B cell (primary cell): ENCODE measurements around the gene C10orf90. TPM values are rescaled to one million over a fixed set of nuclear protein-coding genes. Genes with fewer than 3 reads are reported as not detected.

Source experiments
- ATAC-seq: fragments of 200-7000 bp; cut with Tn5 transposase; one replicate; pipeline ENCODE4 v1.10.0; 2021; ENCODE audit warnings: low read depth, mild to moderate bottlenecking, moderate number of reproducible peaks, moderate library complexity
- CTCF ChIA-PET: fragments of 350-600 bp; sonication (Branson Sonifier 250); formaldehyde crosslinking; loops from one replicate; lab custom pipeline; 2021; ENCODE audit warnings: antibody characterized with exemption, inconsistent platforms; lab: Charles Lee
- POLR2A ChIA-PET: fragments of 350-600 bp; sonication (Branson Sonifier 250); formaldehyde crosslinking; loops from one replicate; lab custom pipeline; 2021; ENCODE audit warnings: antibody characterized with exemption; lab: Charles Lee
- DNase-seq: peaks from one replicate; pipeline ENCODE4 v3.0.0; 2013
- H2AFZ ChIP-seq: 2 replicates; pipeline ENCODE4 v1.6.1; 2012; ENCODE audit warnings: mild to moderate bottlenecking, low read depth, low read length; ENCODE audit not compliant: insufficient read depth, poor library complexity, severe bottlenecking
- H3K27ac ChIP-seq, 2 donors: 1 replicate in 1 of 2; 2 replicates in 1 of 2; pipeline ENCODE4 v1.5.1; 2012 to 2013; ENCODE audit warnings: low read length in 2 of 2, mild to moderate bottlenecking in 2 of 2, moderate library complexity in 1 of 2
- H3K27me3 ChIP-seq, 4 experiments: fragments of 200-600 bp in 1 of 4; sonication (generic) in 1 of 4; replicated peaks in 1 of 4; 1 replicate in 2 of 4; 2 replicates in 2 of 4; pipeline versions ENCODE4 v1.6.1 to v1.7.0; 2013 to 2016; ENCODE audit warnings: low read length in 3 of 4, mild to moderate bottlenecking in 2 of 4, mixed read lengths in 1 of 4, moderate library complexity in 1 of 4; ENCODE audit not compliant: insufficient read depth in 4 of 4, control insufficient read depth in 3 of 4; ENCODE audit errors: control extremely low read depth in 1 of 4
- H3K36me3 ChIP-seq, 2 experiments: replicated peaks in 1 of 2; 1 replicate in 1 of 2; 2 replicates in 1 of 2; pipeline versions ENCODE4 v1.6.1 to v1.7.1; 2013; ENCODE audit warnings: low read length in 1 of 2; ENCODE audit not compliant: insufficient read depth in 2 of 2, control insufficient read depth in 1 of 2; ENCODE audit errors: control extremely low read depth in 1 of 2, extremely low read depth in 1 of 2
- H3K4me1 ChIP-seq, 2 donors: fragments of 200-600 bp in 1 of 2; sonication (generic) in 1 of 2; 1 replicate in 1 of 2; 2 replicates in 1 of 2; pipeline versions ENCODE4 v1.5.1 to v1.6.1; 2013 to 2017; ENCODE audit warnings: low read length in 2 of 2; ENCODE audit not compliant: control insufficient read depth in 2 of 2, insufficient read depth in 2 of 2
- H3K4me2 ChIP-seq: replicated peaks from 2 replicates; pipeline ENCODE3; 2012; ENCODE audit warnings: mild to moderate bottlenecking, low read depth, low read length; ENCODE audit not compliant: poor library complexity, severe bottlenecking
- H3K4me3 ChIP-seq, 5 experiments: fragments of 200-600 bp in 1 of 5; sonication (generic) in 1 of 5; 1 replicate in 3 of 5; 2 replicates in 2 of 5; pipeline versions ENCODE4 v1.5.1 to v1.7.0; 2011 to 2016; ENCODE audit warnings: low read length in 4 of 5, mild to moderate bottlenecking in 4 of 5, low read depth in 2 of 5, control low read depth in 1 of 5, moderate library complexity in 1 of 5; ENCODE audit not compliant: insufficient read depth in 1 of 5; ENCODE audit errors: control extremely low read depth in 1 of 5, extremely low read depth in 1 of 5
- H3K79me2 ChIP-seq: fragments of 200-600 bp; sonication (generic); one replicate; pipeline ENCODE4 v1.6.0; 2016; ENCODE audit warnings: low read length; ENCODE audit not compliant: control insufficient read depth, insufficient read depth
- H3K9ac ChIP-seq: fragments of 200-600 bp; sonication (generic); 2 replicates; pipeline ENCODE4 v1.6.1; 2017; ENCODE audit warnings: mild to moderate bottlenecking, low read length, moderate library complexity
- H3K9me3 ChIP-seq, 3 donors: one replicate each; pipeline versions ENCODE4 v1.6.1 to v1.7.1; 2013; ENCODE audit warnings: low read length in 2 of 3; ENCODE audit not compliant: control insufficient read depth in 2 of 3, insufficient read depth in 1 of 3; ENCODE audit errors: control extremely low read depth in 1 of 3
- H4K20me1 ChIP-seq: 2 replicates; pipeline ENCODE4 v1.6.0; 2012; ENCODE audit warnings: mild to moderate bottlenecking, low read length; ENCODE audit not compliant: insufficient read depth, control insufficient read depth, poor library complexity, severe bottlenecking
- H3K27ac Mint-ChIP-seq: one replicate; pipeline ENCODE4 v1.8.0; 2021; ENCODE audit warnings: mixed read lengths
- H3K27me3 Mint-ChIP-seq: one replicate; pipeline ENCODE4 v1.8.0; 2021; ENCODE audit warnings: mixed read lengths
- H3K4me1 Mint-ChIP-seq: one replicate; pipeline ENCODE4 v1.8.0; 2021; ENCODE audit warnings: mixed read lengths
- H3K4me3 Mint-ChIP-seq: one replicate; pipeline ENCODE4 v1.8.0; 2021; ENCODE audit warnings: mixed read lengths
- H3K9me3 Mint-ChIP-seq: one replicate; pipeline ENCODE4 v1.8.0; 2022; ENCODE audit warnings: mixed read lengths; ENCODE audit not compliant: insufficient read depth
- EZH2 ChIP-seq: IDR thresholded peaks from 2 replicates; pipeline ENCODE4 v1.6.1; 2012; ENCODE audit warnings: borderline replicate concordance, low read depth, mild to moderate bottlenecking, moderate library complexity, low read length; ENCODE audit not compliant: insufficient read depth, poor library complexity, severe bottlenecking
- WGBS: methylation state at CpG from one replicate; pipeline ENCODE4 v1.1.5; 2013; ENCODE audit warnings: missing lambda C conversion rate; ENCODE audit not compliant: insufficient coverage; 5-methylcytosine and 5-hydroxymethylcytosine counted together
- intact Hi-C: fragments of 100-400 bp; cut with micrococcal nuclease; formaldehyde crosslinking; loops from one replicate; pipeline ENCODE4 v1.10.0; 2022
- polyA plus RNA-seq: library from polyadenylated mRNA; depleted of rRNA; stranded (reverse); fragments of >200 nt; gene quantifications from 2 replicates; pipeline ENCODE4 v1.2.3, GENCODE V29; 2012
- total RNA-seq, 2 donors: library from RNA; stranded (reverse); fragments of 120-200 nt in 1 of 2; gene quantifications; 1 replicate in 1 of 2; 2 replicates in 1 of 2; pipeline versions ENCODE4 v1.2.3 to v1.2.4, GENCODE V29; 2013 to 2022
- TF ChIP-seq, protein P1 (sequence below): fragments of 200-600 bp; IDR thresholded peaks from one replicate; pipeline ENCODE4 v1.8.0; 2022; ENCODE audit warnings: antibody characterized with exemption, mild to moderate bottlenecking

C10orf90 gene
- total and polyA plus RNA-seq, 2 donors (not counting 1 experiment from before 2014, with no cell fraction given), result not detected

DNA sequence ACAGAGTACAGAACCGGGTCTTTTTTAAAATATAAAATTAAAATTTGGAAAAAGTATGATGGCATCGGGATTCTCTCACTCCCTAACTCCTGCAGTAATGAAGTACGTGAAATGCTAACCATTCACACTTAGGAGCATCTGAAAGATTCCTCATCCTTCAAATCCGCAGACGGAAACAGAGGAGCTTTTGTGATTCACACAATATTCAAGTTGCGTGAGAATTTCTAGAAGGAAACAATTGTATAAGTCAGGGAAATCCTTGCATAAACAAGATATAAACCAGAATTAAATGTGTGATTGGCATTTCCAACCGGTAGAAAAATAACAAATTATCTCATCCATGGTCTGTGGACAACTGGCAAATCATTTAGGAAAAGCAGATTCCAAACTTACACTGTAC is 179.0 kb downstream of the C10orf90 start:
- TF ChIP-seq, protein P1, sequence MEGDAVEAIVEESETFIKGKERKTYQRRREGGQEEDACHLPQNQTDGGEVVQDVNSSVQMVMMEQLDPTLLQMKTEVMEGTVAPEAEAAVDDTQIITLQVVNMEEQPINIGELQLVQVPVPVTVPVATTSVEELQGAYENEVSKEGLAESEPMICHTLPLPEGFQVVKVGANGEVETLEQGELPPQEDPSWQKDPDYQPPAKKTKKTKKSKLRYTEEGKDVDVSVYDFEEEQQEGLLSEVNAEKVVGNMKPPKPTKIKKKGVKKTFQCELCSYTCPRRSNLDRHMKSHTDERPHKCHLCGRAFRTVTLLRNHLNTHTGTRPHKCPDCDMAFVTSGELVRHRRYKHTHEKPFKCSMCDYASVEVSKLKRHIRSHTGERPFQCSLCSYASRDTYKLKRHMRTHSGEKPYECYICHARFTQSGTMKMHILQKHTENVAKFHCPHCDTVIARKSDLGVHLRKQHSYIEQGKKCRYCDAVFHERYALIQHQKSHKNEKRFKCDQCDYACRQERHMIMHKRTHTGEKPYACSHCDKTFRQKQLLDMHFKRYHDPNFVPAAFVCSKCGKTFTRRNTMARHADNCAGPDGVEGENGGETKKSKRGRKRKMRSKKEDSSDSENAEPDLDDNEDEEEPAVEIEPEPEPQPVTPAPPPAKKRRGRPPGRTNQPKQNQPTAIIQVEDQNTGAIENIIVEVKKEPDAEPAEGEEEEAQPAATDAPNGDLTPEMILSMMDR, result no peak
- no peak for TF ChIP-seq EZH2
- H3K9me3 Mint-ChIP-seq, result peaks cover 8% of the 10 kb centered on the region
- no peaks in the 10 kb centered on the region for H4K20me1 ChIP-seq
- no peak overlapping the region for H3K4me3 Mint-ChIP-seq
- H3K4me1 Mint-ChIP-seq, result no peaks in the 10 kb centered on the region
- no peak overlapping the region for H3K9ac ChIP-seq
- no peak for DNase-seq
- no peak overlapping the region for H3K27ac Mint-ChIP-seq
- WGBS, result no CpG with 5 or more reads among the region's 7 CpGs
- no peaks in the 10 kb centered on the region for H3K27me3 ChIP-seq
- intact Hi-C loops, result no loop called here
- H3K27me3 Mint-ChIP-seq, result no peaks in the 10 kb centered on the region
- H2AFZ ChIP-seq, result no peak overlapping the region
- H3K79me2 ChIP-seq, result no peaks in the 10 kb centered on the region
- ATAC-seq, result no peak
- peaks cover 2 to 5% (median 2%) of the 10 kb centered on the region in 3 donors for H3K9me3 ChIP-seq
- H3K4me1 ChIP-seq, result no peaks in the 10 kb centered on the region
- H3K36me3 ChIP-seq, result no peaks in the 10 kb centered on the region
- no peak overlapping the region for H3K27ac ChIP-seq
- no peak overlapping the region for H3K4me2 ChIP-seq
- no peak overlapping the region for H3K4me3 ChIP-seq
- CTCF ChIA-PET, result no interaction called here
- POLR2A ChIA-PET, result no interaction called here

DNA sequence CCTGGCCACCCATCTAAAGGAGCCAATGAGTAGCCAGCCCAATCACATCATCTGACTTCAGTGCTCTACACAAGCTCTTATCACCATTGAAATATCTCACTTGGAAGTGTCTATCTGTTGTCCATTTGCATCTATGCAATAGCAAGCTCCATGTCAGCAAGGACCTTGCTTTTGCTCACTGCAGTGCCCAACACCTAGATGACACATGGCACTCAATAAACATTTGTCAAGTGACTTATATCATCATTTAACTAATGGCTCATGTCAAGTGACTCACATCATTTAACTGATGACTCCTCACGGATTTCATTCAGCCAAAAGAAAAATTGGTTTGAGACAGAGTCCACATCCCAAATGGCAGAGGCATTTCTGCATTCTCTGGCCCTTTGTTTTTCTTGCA is 189.3 kb downstream of the C10orf90 start:
- Mint-ChIP-seq H3K9me3 (no peaks in the 10 kb centered on the region), H3K27ac (no peak overlapping the region), H3K4me3 (no peak overlapping the region), H3K27me3 (peaks cover 3% of the 10 kb centered on the region), H3K4me1 (no peaks in the 10 kb centered on the region)
- intact Hi-C loops, result no loop called here
- H4K20me1 ChIP-seq, result no peaks in the 10 kb centered on the region
- ChIA-PET POLR2A (no interaction called here), CTCF (no interaction called here)
- H2AFZ ChIP-seq, result no peak overlapping the region
- WGBS, result 83% methylated on average over 1 of the region's 1 CpG
- peaks cover 0 to 4% (median 0%) of the 10 kb centered on the region in 3 donors for H3K9me3 ChIP-seq
- H3K27me3 ChIP-seq, result no peaks in the 10 kb centered on the region
- no peak overlapping the region for H3K4me2 ChIP-seq
- no peaks in the 10 kb centered on the region for H3K4me1 ChIP-seq
- no peaks in the 10 kb centered on the region for H3K79me2 ChIP-seq
- no peak overlapping the region for H3K27ac ChIP-seq
- no peaks in the 10 kb centered on the region for H3K36me3 ChIP-seq
- TF ChIP-seq, protein P1, result no peak
- TF ChIP-seq EZH2, result no peak
- no peak overlapping the region for H3K4me3 ChIP-seq
- ATAC-seq (no peak), DNase-seq (no peak)
- no peak overlapping the region for H3K9ac ChIP-seq
